ENCODE measurements around the gene TMEM179B. TPM values are rescaled to one million over a fixed set of nuclear protein-coding genes. Genes with fewer than 3 reads are reported as not detected.

Gene TMEM179B
- total and polyA plus RNA-seq, 9 of the 15 experiments (the other 6 are each of a cell fraction or from before 2014, with no cell fraction given) = 27.7 to 105 (median 37.0) TPM

GRCh38 chr11:62787005-62787759 lies at the start of gene TMEM179B (continued):
- TF ChIP-seq, protein P1, sequence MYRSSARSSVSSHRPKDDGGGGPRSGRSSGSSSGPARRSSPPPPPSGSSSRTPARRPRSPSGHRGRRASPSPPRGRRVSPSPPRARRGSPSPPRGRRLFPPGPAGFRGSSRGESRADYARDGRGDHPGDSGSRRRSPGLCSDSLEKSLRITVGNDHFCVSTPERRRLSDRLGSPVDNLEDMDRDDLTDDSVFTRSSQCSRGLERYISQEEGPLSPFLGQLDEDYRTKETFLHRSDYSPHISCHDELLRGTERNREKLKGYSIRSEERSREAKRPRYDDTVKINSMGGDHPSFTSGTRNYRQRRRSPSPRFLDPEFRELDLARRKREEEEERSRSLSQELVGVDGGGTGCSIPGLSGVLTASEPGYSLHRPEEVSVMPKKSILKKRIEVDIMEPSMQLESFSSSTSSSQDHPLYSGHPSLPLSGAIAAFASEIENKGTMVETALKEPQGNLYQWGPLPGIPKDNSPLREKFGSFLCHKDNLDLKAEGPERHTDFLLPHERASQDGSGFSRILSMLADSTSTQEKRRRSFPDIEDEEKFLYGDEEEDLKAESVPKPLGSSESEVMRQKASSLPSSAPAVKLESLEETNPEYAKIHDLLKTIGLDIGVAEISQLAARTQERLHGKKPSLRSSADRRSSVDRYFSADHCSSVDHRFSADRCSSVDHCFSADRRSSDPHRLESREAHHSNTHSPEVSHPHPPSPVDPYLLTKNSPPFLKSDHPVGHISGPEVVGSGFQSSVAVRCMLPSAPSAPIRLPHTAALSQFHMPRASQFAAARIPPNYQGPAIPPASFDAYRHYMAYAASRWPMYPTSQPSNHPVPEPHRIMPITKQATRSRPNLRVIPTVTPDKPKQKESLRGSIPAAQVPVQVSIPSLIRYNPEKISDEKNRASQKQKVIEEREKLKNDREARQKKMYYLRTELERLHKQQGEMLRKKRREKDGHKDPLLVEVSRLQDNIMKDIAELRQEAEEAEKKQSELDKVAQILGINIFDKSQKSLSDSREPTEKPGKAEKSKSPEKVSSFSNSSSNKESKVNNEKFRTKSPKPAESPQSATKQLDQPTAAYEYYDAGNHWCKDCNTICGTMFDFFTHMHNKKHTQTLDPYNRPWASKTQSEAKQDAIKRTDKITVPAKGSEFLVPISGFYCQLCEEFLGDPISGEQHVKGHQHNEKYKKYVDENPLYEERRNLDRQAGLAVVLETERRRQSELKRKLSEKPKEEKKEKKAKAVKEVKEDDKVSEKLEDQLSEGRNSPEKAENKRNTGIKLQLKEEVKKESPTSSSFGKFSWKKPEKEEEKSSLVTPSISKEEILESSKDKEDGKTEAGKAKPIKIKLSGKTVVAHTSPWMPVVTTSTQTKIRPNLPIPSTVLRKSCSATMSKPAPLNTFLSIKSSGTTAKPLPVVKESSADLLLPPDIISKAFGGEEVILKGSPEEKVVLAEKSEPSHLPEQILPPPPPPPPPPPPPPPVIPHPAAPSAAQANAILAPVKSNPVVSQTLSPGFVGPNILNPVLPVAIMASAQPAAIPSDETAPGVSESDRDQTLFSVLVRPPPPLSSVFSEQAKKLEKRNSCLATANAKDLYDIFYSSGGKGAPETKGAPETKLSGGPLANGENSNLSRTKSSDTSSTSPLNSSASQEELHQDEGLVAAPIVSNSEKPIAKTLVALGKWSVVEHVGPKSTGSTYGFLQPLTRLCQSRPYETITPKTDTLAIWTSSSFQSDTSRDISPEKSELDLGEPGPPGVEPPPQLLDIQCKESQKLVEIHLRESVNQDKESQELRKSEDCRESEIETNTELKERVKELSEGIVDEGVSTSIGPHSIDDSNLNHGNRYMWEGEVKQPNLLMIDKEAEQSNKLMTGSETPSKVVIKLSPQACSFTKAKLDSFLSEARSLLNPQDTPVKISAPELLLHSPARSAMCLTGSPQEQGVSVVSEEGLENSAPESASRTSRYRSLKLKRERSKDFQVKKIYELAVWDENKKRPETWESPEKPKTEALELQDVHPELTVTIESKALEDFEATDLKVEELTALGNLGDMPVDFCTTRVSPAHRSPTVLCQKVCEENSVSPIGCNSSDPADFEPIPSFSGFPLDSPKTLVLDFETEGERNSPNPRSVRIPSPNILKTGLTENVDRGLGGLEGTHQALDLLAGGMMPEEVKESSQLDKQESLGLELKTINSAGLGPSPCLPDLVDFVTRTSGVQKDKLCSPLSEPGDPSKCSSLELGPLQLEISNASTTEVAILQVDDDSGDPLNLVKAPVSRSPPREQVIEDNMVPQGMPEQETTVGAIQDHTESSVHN (IDR thresholded peaks at IDR 0.05; ENCODE audit: borderline replicate concordance in 1 of 2, low read depth in 1 of 2) = no peak
- TF ChIP-seq JUNB (CRISPR knock-in tag; conservative IDR thresholded peaks at IDR 0.05) = no peak
- peak; percentile 56; the same call in 1 of the 2 replicates for TF ChIP-seq HDAC2 (IDR thresholded peaks at IDR 0.05)
- peak; percentile 15; the same call in 1 of the 2 replicates for TF ChIP-seq MYNN (IDR thresholded peaks at IDR 0.05)
- TF ChIP-seq MYNN (CRISPR knock-in tag; IDR thresholded peaks at IDR 0.05) = no peak
- peak; percentile 51; the same call in 1 of the 2 replicates for TF ChIP-seq MGA (IDR thresholded peaks at IDR 0.05)
